ENCODE results near the gene LSAMP.

DNA sequence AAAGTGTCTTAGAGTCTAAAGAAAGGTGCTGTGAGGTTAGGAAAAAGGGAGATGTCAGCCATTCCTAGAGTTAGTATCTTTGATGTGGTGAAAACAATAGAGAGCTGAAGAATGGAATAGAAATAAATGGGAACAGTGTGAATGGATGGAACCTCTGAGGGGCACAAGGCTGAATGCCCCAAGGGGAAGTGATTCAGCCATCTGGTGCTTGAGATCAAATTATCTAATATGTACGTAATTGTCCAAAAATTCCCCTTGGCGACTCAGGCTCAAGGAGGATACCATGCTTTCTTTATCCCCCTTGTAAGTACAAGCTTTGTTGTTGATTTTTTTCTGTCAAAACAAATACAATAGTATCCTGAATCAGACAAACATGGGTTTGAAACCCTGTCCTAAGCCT, 361.6 kb downstream of the LSAMP start:
- TF ChIP-seq, protein P1, sequence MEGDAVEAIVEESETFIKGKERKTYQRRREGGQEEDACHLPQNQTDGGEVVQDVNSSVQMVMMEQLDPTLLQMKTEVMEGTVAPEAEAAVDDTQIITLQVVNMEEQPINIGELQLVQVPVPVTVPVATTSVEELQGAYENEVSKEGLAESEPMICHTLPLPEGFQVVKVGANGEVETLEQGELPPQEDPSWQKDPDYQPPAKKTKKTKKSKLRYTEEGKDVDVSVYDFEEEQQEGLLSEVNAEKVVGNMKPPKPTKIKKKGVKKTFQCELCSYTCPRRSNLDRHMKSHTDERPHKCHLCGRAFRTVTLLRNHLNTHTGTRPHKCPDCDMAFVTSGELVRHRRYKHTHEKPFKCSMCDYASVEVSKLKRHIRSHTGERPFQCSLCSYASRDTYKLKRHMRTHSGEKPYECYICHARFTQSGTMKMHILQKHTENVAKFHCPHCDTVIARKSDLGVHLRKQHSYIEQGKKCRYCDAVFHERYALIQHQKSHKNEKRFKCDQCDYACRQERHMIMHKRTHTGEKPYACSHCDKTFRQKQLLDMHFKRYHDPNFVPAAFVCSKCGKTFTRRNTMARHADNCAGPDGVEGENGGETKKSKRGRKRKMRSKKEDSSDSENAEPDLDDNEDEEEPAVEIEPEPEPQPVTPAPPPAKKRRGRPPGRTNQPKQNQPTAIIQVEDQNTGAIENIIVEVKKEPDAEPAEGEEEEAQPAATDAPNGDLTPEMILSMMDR (IDR thresholded peaks at IDR 0.05; ENCODE audit: low read depth, low read length), result no peak
- no peak for TF ChIP-seq EZH2phosphoT487 (IDR thresholded peaks at IDR 0.05; ENCODE audit: low read depth)
